ENCODE data around the gene IPO5.

The IPO5 gene

GRCh38 chr13:97967226-97967625, 13.8 kb downstream of the IPO5 start:
- no peak for DNase-seq (ENCODE audit: low read depth in 1 of 2, low spot score in 1 of 2)
- no peak for TF ChIP-seq JUND (IDR thresholded peaks at IDR 0.05; ENCODE audit: low read depth)
- in situ Hi-C loops (cut with HindIII; ENCODE audit: low pct_unique_long_range_greater_than_20kb, low sequenced_read_pairs) = no loop called here

- TF ChIP-seq JUND (IDR thresholded peaks at IDR 0.05; ENCODE audit: low read depth) = no peak
- DNase-seq (ENCODE audit: low read depth in 1 of 2, low spot score in 1 of 2) = no peak
- in situ Hi-C loops (cut with HindIII; ENCODE audit: low pct_unique_long_range_greater_than_20kb, low sequenced_read_pairs) = no loop called here
These were observed 14.5 kb downstream of the IPO5 start for GRCh38 chr13:97967948-97968347.

- no peak for TF ChIP-seq JUND (IDR thresholded peaks at IDR 0.05; ENCODE audit: low read depth)
- in situ Hi-C loops (cut with HindIII; ENCODE audit: low pct_unique_long_range_greater_than_20kb, low sequenced_read_pairs) = no loop called here
- DNase-seq (ENCODE audit: low read depth in 1 of 2, low spot score in 1 of 2) = no peak
These were observed 18.0 kb downstream of the IPO5 start for GRCh38 chr13:97971519-97971918.

GRCh38 chr13:97974773-97975172, 21.3 kb downstream of the IPO5 start:
- TF ChIP-seq JUND (IDR thresholded peaks at IDR 0.05; ENCODE audit: low read depth) = no peak
- no peak for DNase-seq (ENCODE audit: low read depth in 1 of 2, low spot score in 1 of 2)
- in situ Hi-C loops (cut with HindIII; ENCODE audit: low pct_unique_long_range_greater_than_20kb, low sequenced_read_pairs) = no loop called here

DNA sequence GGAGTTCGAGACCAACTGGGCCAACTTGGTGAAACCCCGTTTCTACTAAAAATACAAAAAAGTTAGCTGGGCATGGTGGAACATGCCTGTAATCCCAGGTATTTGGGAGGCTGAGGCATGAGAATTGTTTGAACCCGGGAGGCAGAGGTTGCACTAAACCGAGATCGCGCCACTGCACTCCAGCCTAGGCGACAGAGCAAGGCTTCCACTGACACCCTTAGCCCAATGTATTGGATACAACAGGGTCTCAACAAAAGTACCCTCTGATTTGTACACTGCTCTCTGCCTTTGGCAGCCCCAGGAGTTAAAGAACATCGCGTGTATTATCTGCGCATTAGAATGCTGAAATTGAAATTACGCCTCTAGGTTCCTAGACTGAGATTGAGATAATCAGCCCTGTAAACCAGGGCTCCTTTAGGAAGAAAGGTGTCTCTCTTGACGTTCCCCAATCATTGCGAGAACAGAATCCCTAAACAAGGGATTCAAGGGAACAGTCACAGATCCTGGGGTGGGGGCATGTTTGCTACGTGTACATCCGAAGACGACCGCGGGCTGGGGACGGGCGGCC, 21.9 kb downstream of the IPO5 start:
- DNase-seq (ENCODE audit: low read depth in 1 of 2, low spot score in 1 of 2) = peak in 1 of 2 experiments; percentile 10
- in situ Hi-C loops (cut with HindIII; ENCODE audit: low pct_unique_long_range_greater_than_20kb, low sequenced_read_pairs) = no loop called here
- no peak for TF ChIP-seq JUND (IDR thresholded peaks at IDR 0.05; ENCODE audit: low read depth)

GRCh38 chr13:97975848-97976609, 22.6 kb downstream of the IPO5 start:
- in situ Hi-C loops (cut with HindIII; ENCODE audit: low pct_unique_long_range_greater_than_20kb, low sequenced_read_pairs) = no loop called here
- peak; percentile 89 to 91 for DNase-seq (ENCODE audit: low read depth in 1 of 2, low spot score in 1 of 2)

DNA sequence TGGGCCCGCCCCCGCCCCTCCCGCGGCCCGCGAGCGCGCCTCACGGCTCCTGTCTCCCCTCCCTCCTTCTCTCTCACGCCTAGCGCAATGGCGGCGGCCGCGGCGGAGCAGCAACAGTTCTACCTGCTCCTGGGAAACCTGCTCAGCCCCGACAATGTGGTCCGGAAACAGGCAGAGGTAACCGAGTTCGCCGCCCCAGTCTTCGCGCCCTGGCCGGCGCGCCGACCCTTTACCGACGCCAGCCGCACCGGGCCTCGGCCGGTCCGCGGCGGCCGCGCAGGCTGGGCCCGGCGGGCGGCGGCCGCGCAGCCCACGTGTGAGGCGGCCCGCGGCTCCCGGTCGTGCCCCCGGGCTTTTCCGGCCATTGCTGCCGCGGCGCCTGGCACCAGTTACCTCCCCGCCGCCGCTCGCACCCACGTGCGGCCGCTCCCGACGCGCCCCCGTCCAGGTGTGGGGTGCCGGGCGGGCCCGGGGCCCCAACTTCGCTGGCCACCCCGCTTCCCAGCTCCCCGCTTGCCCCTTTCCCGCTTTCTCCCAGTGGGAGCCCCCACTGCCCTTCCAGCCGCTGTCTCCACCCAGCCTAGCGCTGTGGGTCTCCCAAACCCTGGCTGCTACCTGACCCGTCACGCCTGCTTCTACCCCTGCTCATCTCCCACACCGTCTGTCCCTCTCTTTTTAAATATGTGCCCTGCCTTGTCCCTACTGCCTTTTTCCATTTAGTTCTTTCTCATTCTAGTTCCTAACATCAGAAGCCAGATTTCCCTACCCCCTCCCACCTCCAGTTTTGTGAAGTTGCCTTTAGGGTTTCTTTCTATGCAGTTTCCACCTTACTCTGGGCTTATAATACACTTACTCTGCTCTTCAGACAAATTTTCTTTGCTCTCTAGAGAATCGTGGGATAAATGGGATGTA, 23.4 kb downstream of the IPO5 start:
- in situ Hi-C loops (cut with HindIII; ENCODE audit: low pct_unique_long_range_greater_than_20kb, low sequenced_read_pairs) = no loop called here
- TF ChIP-seq JUND (IDR thresholded peaks at IDR 0.05; ENCODE audit: low read depth) = no peak
- DNase-seq (ENCODE audit: low read depth in 1 of 2, low spot score in 1 of 2) = peak; percentile 4 to 25

More at GRCh38 chr13:97975848-97976609, 22.6 kb downstream of the IPO5 start:
- no peak for TF ChIP-seq JUND (IDR thresholded peaks at IDR 0.05; ENCODE audit: low read depth)

GRCh38 chr13:97977982-97978381, 24.5 kb downstream of the IPO5 start:
- in situ Hi-C loops (cut with HindIII; ENCODE audit: low pct_unique_long_range_greater_than_20kb, low sequenced_read_pairs) = no loop called here
- no peak for TF ChIP-seq JUND (IDR thresholded peaks at IDR 0.05; ENCODE audit: low read depth)
- no peak for DNase-seq (ENCODE audit: low read depth in 1 of 2, low spot score in 1 of 2)

- in situ Hi-C loops (cut with HindIII; ENCODE audit: low pct_unique_long_range_greater_than_20kb, low sequenced_read_pairs) = no loop called here
- no peak for DNase-seq (ENCODE audit: low read depth in 1 of 2, low spot score in 1 of 2)
These were observed 25.2 kb downstream of the IPO5 start for GRCh38 chr13:97978651-97979050.

GRCh38 chr13:97979051-97979450, 25.6 kb downstream of the IPO5 start:
- in situ Hi-C loops (cut with HindIII; ENCODE audit: low pct_unique_long_range_greater_than_20kb, low sequenced_read_pairs) = no loop called here
- DNase-seq (ENCODE audit: low read depth in 1 of 2, low spot score in 1 of 2) = no peak
- no peak for TF ChIP-seq JUND (IDR thresholded peaks at IDR 0.05; ENCODE audit: low read depth)

More at GRCh38 chr13:97978651-97979050, 25.2 kb downstream of the IPO5 start:
- TF ChIP-seq JUND (IDR thresholded peaks at IDR 0.05; ENCODE audit: low read depth) = no peak

- DNase-seq (ENCODE audit: low read depth in 1 of 2, low spot score in 1 of 2) = no peak
- in situ Hi-C loops (cut with HindIII; ENCODE audit: low pct_unique_long_range_greater_than_20kb, low sequenced_read_pairs) = no loop called here
- TF ChIP-seq JUND (IDR thresholded peaks at IDR 0.05; ENCODE audit: low read depth) = no peak
These were observed 26.1 kb downstream of the IPO5 start for GRCh38 chr13:97979556-97979955.

- in situ Hi-C loops (cut with HindIII; ENCODE audit: low pct_unique_long_range_greater_than_20kb, low sequenced_read_pairs) = no loop called here
- DNase-seq (ENCODE audit: low read depth in 1 of 2, low spot score in 1 of 2) = no peak
- no peak for TF ChIP-seq JUND (IDR thresholded peaks at IDR 0.05; ENCODE audit: low read depth)
These were observed 28.8 kb downstream of the IPO5 start for GRCh38 chr13:97982286-97982685.

GRCh38 chr13:97986835-97987234, 33.4 kb downstream of the IPO5 start:
- in situ Hi-C loops (cut with HindIII; ENCODE audit: low pct_unique_long_range_greater_than_20kb, low sequenced_read_pairs) = no loop called here
- TF ChIP-seq JUND (IDR thresholded peaks at IDR 0.05; ENCODE audit: low read depth) = no peak
- no peak for DNase-seq (ENCODE audit: low read depth in 1 of 2, low spot score in 1 of 2)
